Skeletal muscle satellite cell (primary cell): ENCODE data around the gene MAPK11.

Experiments
- H3K27me3 ChIP-seq: 2 replicates; pipeline ENCODE4 v1.7.0; 2013; ENCODE audit warnings: low read length; ENCODE audit not compliant: control insufficient read depth, insufficient read depth
- H3K36me3 ChIP-seq: 2 replicates; pipeline ENCODE4 v1.7.0; 2013; ENCODE audit warnings: mild to moderate bottlenecking, control low read depth, low read length; ENCODE audit not compliant: insufficient read depth
- H3K4me1 ChIP-seq: 2 replicates; pipeline ENCODE4 v1.7.0; 2013; ENCODE audit warnings: low read length; ENCODE audit not compliant: control insufficient read depth, insufficient read depth
- H3K4me2 ChIP-seq: 2 replicates; pipeline ENCODE4 v1.7.0; 2013; ENCODE audit warnings: mild to moderate bottlenecking, low read length
- H3K4me3 ChIP-seq: 2 replicates; pipeline ENCODE4 v1.7.0; 2013; ENCODE audit warnings: low read length
- H3K9ac ChIP-seq: 2 replicates; pipeline ENCODE4 v1.7.0; 2013; ENCODE audit warnings: mild to moderate bottlenecking, low read depth, low read length, moderate library complexity
- H3K9me3 ChIP-seq: replicated peaks from 2 replicates; pipeline ENCODE4 v1.7.0; 2013; ENCODE audit warnings: mild to moderate bottlenecking, control low read depth, low read length

Gene MAPK11

DNA sequence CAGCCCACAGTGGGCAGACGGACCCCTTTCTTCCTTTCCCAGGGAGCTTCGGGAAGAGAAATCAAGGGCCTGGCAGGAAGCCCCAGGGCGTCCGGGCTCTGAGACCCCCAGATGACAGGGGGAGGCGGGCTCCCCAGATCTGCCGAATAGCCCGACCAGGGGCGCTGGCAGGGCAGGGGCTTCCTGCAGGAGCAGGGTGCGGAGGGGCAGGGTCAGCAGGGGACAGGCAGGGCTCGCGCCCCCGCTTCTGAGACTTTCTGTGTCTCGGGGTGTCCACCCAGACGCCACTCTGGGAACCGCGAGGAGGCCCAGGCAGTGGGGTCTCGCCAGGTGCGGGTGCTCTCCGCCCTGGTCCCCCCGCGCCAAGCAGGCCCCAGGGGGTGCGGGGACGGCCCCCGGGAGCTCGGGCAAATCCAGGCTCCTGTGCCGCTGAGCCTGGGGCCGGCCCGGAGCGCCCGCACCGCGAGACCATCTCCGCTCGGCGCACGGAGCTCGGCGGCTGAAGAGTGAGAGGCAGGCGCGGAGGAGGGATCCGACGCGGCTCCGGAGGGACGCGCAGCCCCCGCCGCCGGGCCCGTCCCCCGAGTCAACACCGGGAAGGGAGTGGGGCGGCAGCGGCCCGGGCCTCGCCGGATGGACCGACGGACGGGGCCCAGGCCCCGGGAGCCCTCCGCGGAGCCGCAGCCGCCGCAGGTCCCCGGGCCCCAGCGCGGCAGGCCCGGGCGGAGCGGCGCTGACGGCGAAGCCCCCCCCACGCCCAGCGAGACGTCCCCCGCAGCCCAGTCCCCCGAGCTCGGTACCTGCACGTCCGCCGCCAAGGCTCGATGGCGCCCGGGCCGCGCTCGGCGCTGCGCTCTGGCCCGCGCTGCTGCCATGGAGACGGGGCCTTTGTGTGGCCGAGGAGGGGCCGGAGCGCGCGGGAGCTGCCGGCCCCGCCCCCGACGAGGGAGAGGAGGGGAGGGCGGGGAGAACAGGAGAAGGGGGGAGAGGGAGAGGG lies 36.9 kb upstream of the MAPK11 start, which contains the start of gene PLXNB2:
PLXNB2 (minus strand) TSS at position 894 of the 997 bp plus-strand sequence. CDS start 17,062 bp downstream, outside the sequence.
- Histone ChIP-seq H3K9ac (peak within 1 kb of the TSS; percentile 97), H3K36me3 (peaks cover 5% of the 10 kb centered on the region), H3K27me3 (no peaks in the 10 kb centered on the region), H3K9me3 (no peaks in the 10 kb centered on the region), H3K4me1 (peaks cover 55% of the 10 kb centered on the region), H3K4me2 (peak within 1 kb of the TSS; percentile 97), H3K4me3 (peak within 1 kb of the TSS; percentile 84)

DNA sequence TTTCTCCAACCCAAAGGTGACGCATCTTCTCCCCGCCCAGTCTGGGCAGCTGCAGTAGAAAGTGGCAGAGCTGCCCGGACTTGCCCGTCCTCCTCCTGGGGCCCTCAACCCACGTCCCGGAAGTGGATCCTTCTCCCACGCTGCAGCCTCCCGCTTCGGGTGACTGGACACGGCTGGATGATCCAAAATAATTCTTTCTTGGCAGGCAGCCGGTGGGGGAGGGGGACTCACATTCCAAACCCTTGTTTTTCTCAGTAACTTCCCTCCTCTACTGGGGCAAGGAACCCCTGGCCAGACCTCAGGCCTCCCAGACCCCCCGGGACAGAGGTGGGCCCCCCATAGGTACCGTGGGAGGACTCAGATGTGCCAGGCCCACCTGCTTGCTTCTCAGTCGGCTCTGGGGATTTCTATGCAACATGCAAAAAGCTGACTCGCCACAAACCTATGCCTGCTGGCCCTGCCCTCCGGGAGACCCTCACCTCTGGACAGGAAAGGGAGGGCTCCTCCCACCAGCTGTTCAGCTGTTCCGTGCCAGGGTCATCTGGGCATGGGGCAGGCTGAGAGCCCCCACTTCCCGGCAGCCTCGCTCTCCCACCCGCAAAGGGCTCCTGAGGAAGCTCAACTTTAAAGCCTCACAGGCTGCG lies 35.9 kb upstream of the MAPK11 start:
- Histone ChIP-seq H3K27me3 (no peaks in the 10 kb centered on the region), H3K4me2 (peak overlapping the region; percentile 97), H3K4me1 (peaks cover 65% of the 10 kb centered on the region), H3K36me3 (peaks cover 10% of the 10 kb centered on the region), H3K4me3 (peak overlapping the region; percentile 84), H3K9me3 (no peaks in the 10 kb centered on the region), H3K9ac (peak overlapping the region; percentile 97)

DNA sequence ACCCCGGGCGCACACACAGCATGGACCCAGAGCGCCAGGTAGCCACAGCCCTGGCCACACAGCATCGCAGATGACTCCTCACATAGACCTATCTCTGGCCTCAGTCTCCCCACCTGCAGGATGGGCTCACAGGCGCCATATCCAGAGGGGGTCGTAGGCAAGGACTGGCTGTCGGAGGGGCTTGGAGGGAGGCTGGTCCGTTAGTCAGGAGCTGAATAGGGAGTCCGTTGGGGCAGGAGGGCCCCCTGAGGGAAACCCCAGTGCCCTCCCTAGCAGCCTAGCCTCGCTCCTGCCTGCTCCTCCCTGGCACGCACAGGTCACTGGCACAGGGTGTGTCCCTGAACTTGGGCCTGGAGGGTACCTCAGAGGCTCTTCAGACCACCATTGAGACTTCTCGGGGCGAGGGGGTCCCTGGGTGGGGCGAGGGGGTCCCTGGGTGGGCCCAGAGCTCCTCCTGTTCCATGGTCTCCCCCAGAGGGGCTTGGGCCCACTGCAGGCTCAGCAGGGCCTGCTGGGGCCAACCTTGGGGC lies 35.3 kb upstream of the MAPK11 start:
- Histone ChIP-seq H3K9ac (peak overlapping the region; percentile 97), H3K27me3 (no peaks in the 10 kb centered on the region), H3K4me1 (peaks cover 71% of the 10 kb centered on the region), H3K36me3 (peaks cover 16% of the 10 kb centered on the region), H3K4me2 (peak overlapping the region; percentile 97), H3K4me3 (peak overlapping the region; percentile 84), H3K9me3 (no peaks in the 10 kb centered on the region)

DNA sequence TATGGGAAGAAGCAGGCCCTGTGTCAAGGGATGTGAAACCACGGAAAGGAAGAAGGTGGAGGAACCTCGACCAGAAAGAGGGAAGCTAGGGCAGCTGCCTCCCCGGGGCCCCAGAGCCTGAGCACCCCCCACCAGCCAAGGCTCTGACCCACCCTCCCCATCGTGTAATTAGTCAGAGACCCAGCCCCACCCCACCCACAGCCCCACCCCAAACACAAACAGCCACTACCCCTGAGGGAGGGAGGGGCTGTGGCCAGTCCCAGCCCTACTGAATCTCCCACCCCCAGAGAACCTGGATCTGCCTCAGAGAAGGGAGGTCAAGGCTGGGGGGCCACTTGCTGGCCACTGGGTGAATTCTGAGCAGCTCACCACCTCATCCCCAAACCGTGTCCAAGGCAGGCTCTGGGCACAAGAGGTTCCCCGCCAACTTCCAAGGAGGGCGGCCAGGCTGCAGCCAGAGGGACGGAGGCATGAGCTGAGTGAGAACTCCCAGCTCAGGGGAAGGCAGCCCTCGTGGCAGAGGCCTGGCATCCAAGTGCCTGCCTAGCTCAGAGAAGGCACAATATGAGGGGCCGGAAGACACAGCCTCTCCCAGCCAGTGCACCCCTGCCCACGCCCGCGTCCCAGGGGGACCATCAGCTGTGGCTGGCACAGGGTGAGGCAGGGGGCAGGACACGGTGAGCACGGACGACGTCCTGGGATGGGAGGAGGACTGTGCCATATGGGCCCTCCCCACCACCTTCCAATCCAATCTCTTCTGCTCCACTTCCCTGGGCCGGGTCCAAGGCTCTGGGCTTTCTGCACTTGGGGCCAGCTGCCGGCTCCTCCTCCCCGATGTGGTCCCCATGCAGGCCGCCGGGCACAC lies 34.6 kb upstream of the MAPK11 start:
- Histone ChIP-seq H3K27me3 (no peaks in the 10 kb centered on the region), H3K9me3 (no peaks in the 10 kb centered on the region), H3K4me1 (peaks cover 77% of the 10 kb centered on the region), H3K9ac (peak overlapping the region; percentile 97), H3K36me3 (peaks cover 16% of the 10 kb centered on the region), H3K4me3 (peak overlapping the region; percentile 84), H3K4me2 (peak overlapping the region; percentile 97)

DNA sequence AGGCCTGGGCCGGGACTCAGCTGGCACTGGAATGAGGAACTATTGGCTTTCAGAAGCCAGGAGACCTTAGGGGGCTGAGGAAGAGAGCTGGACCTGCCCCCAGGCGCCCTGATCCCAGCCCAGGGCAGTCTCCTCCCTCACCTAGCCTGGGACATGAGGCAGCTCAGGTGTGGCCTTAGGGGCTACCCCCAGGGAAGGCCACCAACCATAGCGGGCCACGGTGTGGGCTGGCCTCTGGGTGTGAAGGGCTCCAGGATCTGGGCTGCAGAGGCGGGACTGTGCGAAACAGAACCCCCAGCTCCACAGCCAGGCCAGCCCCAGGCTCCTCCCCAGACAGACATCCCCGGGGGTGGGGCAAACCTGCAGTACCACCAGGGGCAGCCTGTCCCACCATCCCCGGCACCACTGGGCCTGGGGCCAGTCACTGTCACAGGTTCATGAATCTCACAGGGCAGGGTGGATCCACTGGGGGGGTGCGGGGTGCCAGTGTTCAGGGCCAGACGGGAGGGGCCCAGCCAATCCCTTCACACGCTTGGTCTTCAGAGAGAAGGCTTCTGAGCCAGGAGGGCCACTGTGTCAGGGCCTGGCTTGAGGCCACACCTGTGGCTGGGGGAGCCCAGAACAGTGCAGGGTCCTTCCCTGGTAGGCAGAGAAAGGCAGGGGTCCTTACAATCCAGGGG lies 33.8 kb upstream of the MAPK11 start:
- Histone ChIP-seq H3K4me1 (peaks cover 74% of the 10 kb centered on the region), H3K4me2 (peak overlapping the region; percentile 97), H3K4me3 (peak overlapping the region; percentile 59)

DNA sequence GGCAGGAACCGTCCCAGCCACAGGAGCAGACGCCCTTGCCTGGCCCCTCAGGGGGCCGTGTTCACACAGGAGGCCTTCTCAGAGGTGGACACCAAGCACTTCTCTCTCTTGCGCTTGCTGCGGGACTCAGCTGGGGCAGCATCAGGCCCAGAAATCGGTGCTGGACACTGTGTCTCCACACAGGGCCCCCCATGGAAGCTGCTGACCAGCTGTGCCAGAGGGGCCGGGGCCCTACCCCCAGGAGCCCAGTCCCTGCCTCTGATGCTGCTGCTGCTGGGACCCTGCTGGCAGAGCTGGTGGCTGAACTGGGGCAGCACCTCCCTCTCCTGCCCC lies 33.3 kb upstream of the MAPK11 start:
- H3K27me3 ChIP-seq = no peaks in the 10 kb centered on the region
- no peaks in the 10 kb centered on the region for H3K9me3 ChIP-seq
- H3K4me3 ChIP-seq = peak overlapping the region; percentile 59
- H3K4me2 ChIP-seq = peak overlapping the region; percentile 97
- peaks cover 16% of the 10 kb centered on the region for H3K36me3 ChIP-seq
- H3K4me1 ChIP-seq = peaks cover 72% of the 10 kb centered on the region
- H3K9ac ChIP-seq = peak overlapping the region; percentile 97

More for the DNA sequence above, 33.8 kb upstream of the MAPK11 start:
- peaks cover 16% of the 10 kb centered on the region for H3K36me3 ChIP-seq
- peak overlapping the region; percentile 97 for H3K9ac ChIP-seq
- H3K27me3 ChIP-seq = no peaks in the 10 kb centered on the region
- no peaks in the 10 kb centered on the region for H3K9me3 ChIP-seq

DNA sequence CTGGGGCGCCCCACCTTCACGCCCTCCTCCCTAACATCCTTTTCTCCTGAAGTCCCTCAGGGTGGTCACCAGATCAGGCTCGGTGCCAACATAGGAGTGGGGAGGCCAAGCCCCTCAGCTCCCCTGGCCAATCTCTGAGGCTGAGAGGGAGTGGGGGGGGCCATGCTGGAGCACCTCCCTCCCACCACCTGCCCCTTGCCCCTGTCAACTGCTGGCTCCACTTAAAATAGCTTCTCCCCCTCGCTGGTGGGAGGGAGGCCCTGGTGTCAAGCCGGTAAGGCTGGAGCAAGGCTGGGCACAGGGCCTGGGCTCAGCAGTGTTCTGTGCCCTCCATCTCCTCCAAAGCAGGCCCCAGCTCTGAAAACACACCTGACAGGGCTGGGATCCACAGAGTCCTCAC lies 32.4 kb upstream of the MAPK11 start:
- Histone ChIP-seq H3K4me1 (peaks cover 69% of the 10 kb centered on the region), H3K4me2 (peak overlapping the region; percentile 97), H3K27me3 (no peaks in the 10 kb centered on the region), H3K4me3 (peak overlapping the region; percentile 31), H3K9ac (peak overlapping the region; percentile 97), H3K9me3 (no peaks in the 10 kb centered on the region), H3K36me3 (peaks cover 16% of the 10 kb centered on the region)

DNA sequence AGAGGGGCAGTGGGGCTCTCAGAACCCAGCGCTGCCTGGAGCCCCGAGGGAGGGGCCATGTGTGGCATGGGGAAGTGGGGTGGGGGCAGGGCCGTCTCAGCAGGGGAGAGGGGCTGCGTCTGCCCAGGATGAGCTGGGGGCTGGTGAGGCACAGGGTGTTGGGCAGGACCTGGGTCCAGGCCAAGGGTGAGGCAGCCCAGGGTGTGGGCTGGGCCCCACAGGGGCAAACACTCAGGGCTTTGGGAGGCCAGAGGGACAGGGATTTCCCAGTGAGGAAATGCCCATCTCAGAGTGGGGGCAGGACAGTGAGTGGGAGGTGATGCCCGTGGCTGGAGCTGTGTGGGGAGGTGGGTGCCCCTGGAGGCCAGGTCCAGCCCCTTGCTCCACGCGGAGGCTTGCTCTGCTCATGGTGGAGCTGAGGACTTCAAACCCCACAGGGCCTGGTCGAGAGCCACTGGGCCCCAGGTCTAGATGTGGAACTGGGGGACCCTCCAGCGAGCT lies 31.9 kb upstream of the MAPK11 start:
- H3K9ac ChIP-seq = peak overlapping the region; percentile 97
- peaks cover 73% of the 10 kb centered on the region for H3K4me1 ChIP-seq

DNA sequence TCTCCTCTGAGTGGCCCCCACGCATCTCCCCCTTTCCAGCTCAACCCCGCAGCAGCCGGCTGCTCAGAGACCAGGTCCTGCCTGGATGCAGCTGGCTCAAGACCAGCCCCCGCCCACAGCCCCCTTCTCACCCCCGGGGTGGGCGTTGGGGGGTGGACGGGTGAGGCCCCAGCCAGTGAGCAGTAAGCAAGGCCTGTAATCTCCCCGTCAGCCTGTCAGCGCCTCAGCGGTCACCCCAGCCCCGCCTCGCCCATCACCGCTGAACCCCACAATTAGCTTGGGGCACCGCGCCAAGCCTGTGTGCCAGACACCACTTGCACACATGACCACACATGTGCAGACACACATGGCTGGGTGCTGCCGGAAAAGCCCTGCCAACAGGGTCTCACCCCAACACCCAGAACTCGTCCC lies 31.4 kb upstream of the MAPK11 start:
- Histone ChIP-seq H3K4me1 (peaks cover 78% of the 10 kb centered on the region), H3K27me3 (no peaks in the 10 kb centered on the region), H3K9me3 (no peaks in the 10 kb centered on the region), H3K9ac (peak overlapping the region; percentile 23), H3K4me2 (peak overlapping the region; percentile 97), H3K36me3 (peaks cover 11% of the 10 kb centered on the region), H3K4me3 (peak overlapping the region; percentile 48)

More for the DNA sequence above, 31.9 kb upstream of the MAPK11 start:
- peak overlapping the region; percentile 97 for H3K4me2 ChIP-seq
- H3K9me3 ChIP-seq = no peaks in the 10 kb centered on the region
- peak overlapping the region; percentile 48 for H3K4me3 ChIP-seq
- H3K36me3 ChIP-seq = peaks cover 16% of the 10 kb centered on the region
- H3K27me3 ChIP-seq = no peaks in the 10 kb centered on the region

DNA sequence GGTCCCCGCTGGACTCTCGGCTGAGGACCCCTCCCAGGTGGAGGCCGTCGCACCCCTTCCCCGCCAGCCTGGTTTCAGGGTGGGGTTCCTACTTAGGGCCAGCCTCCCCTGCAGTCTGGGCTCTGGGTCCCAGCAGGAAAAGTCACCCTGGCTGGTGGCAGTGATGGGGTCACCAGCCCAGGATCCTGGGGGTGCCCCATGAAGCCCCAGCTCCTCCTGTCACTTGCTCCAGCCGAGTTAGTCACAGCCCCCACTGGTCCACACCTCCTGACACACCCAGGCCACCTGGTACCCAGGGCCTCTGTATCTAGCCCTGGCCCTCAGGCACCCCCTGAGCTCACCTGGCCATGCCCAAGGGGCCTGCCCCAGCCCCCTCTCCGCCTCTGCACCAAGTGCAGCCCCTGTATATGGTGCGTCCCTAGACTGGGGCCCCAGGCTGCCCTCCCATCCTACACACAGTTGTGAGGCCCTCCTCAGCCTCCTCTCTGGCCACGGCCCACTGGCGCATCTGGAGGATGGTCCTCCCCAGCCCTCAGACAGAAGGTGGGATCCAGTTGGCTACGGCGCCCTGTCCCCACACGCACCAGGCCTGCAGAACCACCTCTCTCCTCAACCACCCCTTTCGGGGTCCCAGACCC lies 30.6 kb upstream of the MAPK11 start:
- Histone ChIP-seq H3K9ac (peak overlapping the region; percentile 23), H3K9me3 (no peaks in the 10 kb centered on the region), H3K4me1 (peaks cover 80% of the 10 kb centered on the region), H3K4me2 (peak overlapping the region; percentile 97), H3K4me3 (no peak overlapping the region), H3K36me3 (peaks cover 14% of the 10 kb centered on the region), H3K27me3 (no peaks in the 10 kb centered on the region)
